HL-60 (cell line): ENCODE results near the gene PLXNB3.

ENCODE experiments used
- DNase-seq, 2 experiments: peaks; one replicate each; pipeline ENCODE4 v3.0.0-alpha.2; 2010 to 2020; ENCODE audit warnings: low read depth in 1 of 2, low spot score in 1 of 2
- H3K27ac ChIP-seq: fragments of 250-450 bp; sonication (Bioruptor Pico); replicated peaks from 2 replicates; pipeline ENCODE4 v1.5.1; 2020; ENCODE audit warnings: mild to moderate bottlenecking, moderate library complexity
- H3K27me3 ChIP-seq: fragments of 250-450 bp; sonication (Bioruptor Pico); 2 replicates; pipeline ENCODE4 v1.5.1; 2021; ENCODE audit warnings: mild to moderate bottlenecking, moderate library complexity; ENCODE audit not compliant: insufficient read depth, poor library complexity, severe bottlenecking
- H3K4me3 ChIP-seq: replicated peaks from 2 replicates; pipeline ENCODE4 v1.5.1; 2011; ENCODE audit warnings: mild to moderate bottlenecking, control low read depth, low read length; ENCODE audit not compliant: insufficient read depth
- CTCF ChIP-seq: IDR thresholded peaks from one replicate; pipeline ENCODE4 v1.5.1; 2011; ENCODE audit warnings: low read length, control low read depth, inconsistent platforms; ENCODE audit not compliant: insufficient read depth
- GABPA ChIP-seq: IDR thresholded peaks from 2 replicates; pipeline ENCODE4 v1.6.1; 2012; ENCODE audit warnings: low read depth
- POLR2AphosphoS5 ChIP-seq: IDR thresholded peaks from 2 replicates; pipeline ENCODE4 v1.6.1; 2012; ENCODE audit warnings: low read depth
- REST ChIP-seq: IDR thresholded peaks from 2 replicates; pipeline ENCODE4 v1.6.1; 2012; ENCODE audit warnings: low read depth; ENCODE audit not compliant: insufficient replicate concordance
- SPI1 ChIP-seq: IDR thresholded peaks from 2 replicates; pipeline ENCODE4 v1.6.1; 2012; ENCODE audit warnings: low read depth, mild to moderate bottlenecking, borderline replicate concordance

PLXNB3 gene

GRCh38 chrX:153762626-153763173 is 1.3 kb upstream of the PLXNB3 start:
- TF ChIP-seq POLR2AphosphoS5 = no peak
- no peak for TF ChIP-seq CTCF
- no peak for TF ChIP-seq REST
- TF ChIP-seq SPI1 = no peak
- no peak for TF ChIP-seq GABPA
- H3K27me3 ChIP-seq = no peaks in the 10 kb centered on the region
- DNase-seq = no peak
- H3K27ac ChIP-seq = no peak overlapping the region
- no peak overlapping the region for H3K4me3 ChIP-seq

GRCh38 chrX:153763298-153763932 is 634 bp upstream of the PLXNB3 start:
- no peak for TF ChIP-seq CTCF
- TF ChIP-seq REST = no peak
- no peak for TF ChIP-seq POLR2AphosphoS5
- TF ChIP-seq SPI1 = no peak
- no peak for TF ChIP-seq GABPA
- Histone ChIP-seq H3K4me3 (no peak overlapping the region), H3K27me3 (no peaks in the 10 kb centered on the region), H3K27ac (no peak overlapping the region)
- DNase-seq = no peak

- no peak overlapping the region for H3K4me3 ChIP-seq
- TF ChIP-seq CTCF = no peak
- no peak for TF ChIP-seq SPI1
- no peak for TF ChIP-seq REST
- no peak for TF ChIP-seq GABPA
- no peak for TF ChIP-seq POLR2AphosphoS5
- no peaks in the 10 kb centered on the region for H3K27me3 ChIP-seq
- DNase-seq = no peak
- H3K27ac ChIP-seq = no peak overlapping the region
Measured at GRCh38 chrX:153764786-153765137, 713 bp downstream of the PLXNB3 start.
